Mammary epithelial cell (primary cell): Measurements from ENCODE around the gene FRZB.
"Not testable (repeated sequence)": the region's sequence is repeated elsewhere in the genome, so short reads cannot be mapped to it uniquely, and the experiment has no call there.

ENCODE experiments used
- EZH2 ChIP-seq: IDR thresholded peaks from 2 replicates; pipeline ENCODE4 v1.6.1; 2012; ENCODE audit warnings: low read length, inconsistent platforms, borderline replicate concordance
- TF ChIP-seq, protein P1 (sequence below), 2 donors: IDR thresholded peaks in 1 of 2; conservative IDR thresholded peaks in 1 of 2; 2 replicates each; pipeline ENCODE4 v1.5.1; 2011 to 2012; ENCODE audit warnings: inconsistent platforms in 2 of 2, low read length in 2 of 2, mild to moderate bottlenecking in 2 of 2, control low read depth in 1 of 2, low read depth in 1 of 2; ENCODE audit not compliant: insufficient read depth in 1 of 2; ENCODE audit errors: extremely low read depth in 1 of 2

DNA sequence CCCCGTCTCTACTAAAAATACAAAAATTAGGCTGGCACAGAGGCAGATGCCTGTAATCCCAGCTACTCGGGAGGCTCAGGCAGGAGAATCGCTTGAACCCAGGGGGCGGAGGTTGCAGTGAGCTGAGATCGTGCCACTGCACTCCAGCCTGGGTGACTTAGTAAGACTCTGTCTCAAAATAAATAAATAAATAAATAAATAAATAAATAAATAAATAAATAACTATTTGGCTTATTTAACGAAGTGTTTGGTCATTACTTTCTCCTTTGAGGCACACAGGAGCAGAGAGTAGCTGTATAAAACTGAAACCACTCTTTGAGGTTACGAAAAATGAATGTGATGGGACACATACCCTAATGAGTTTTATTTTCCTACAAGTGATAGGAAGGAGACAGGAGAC lies 26.6 kb upstream of the FRZB start:
- TF ChIP-seq, protein P1, sequence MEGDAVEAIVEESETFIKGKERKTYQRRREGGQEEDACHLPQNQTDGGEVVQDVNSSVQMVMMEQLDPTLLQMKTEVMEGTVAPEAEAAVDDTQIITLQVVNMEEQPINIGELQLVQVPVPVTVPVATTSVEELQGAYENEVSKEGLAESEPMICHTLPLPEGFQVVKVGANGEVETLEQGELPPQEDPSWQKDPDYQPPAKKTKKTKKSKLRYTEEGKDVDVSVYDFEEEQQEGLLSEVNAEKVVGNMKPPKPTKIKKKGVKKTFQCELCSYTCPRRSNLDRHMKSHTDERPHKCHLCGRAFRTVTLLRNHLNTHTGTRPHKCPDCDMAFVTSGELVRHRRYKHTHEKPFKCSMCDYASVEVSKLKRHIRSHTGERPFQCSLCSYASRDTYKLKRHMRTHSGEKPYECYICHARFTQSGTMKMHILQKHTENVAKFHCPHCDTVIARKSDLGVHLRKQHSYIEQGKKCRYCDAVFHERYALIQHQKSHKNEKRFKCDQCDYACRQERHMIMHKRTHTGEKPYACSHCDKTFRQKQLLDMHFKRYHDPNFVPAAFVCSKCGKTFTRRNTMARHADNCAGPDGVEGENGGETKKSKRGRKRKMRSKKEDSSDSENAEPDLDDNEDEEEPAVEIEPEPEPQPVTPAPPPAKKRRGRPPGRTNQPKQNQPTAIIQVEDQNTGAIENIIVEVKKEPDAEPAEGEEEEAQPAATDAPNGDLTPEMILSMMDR (conservative IDR thresholded peaks at IDR 0.05 in 1 of 2, IDR thresholded peaks at IDR 0.05 in 1 of 2; ENCODE audit: extremely low read depth in 1 of 2, insufficient read depth in 1 of 2, low read depth in 1 of 2, low read length in 2 of 2), result not testable (repeated sequence)
- TF ChIP-seq EZH2, result not testable (repeated sequence)
